Omental fat pad (tissue), 4 donors: ENCODE measurements around the gene IGFBP3. TPM values are rescaled to one million over a fixed set of nuclear protein-coding genes. Genes with fewer than 3 reads are reported as not detected.

Source experiments
- ATAC-seq: fragments of 150-250 bp; one replicate; pipeline ENCODE4 v1.9.1; 2016; ENCODE audit warnings: mild to moderate bottlenecking, moderate library complexity; ENCODE audit not compliant: low FRiP score
- DNase-seq: peaks from one replicate; pipeline ENCODE4 v3.0.0-alpha.2; 2019; ENCODE audit warnings: low spot score
- CTCF ChIP-seq, 3 donors: fragments of 450-650 bp; IDR thresholded peaks; one replicate each; pipeline ENCODE4 v1.5.1; 2016 to 2017; ENCODE audit warnings: antibody characterized with exemption in 3 of 3, mild to moderate bottlenecking in 3 of 3, moderate library complexity in 2 of 3
- total RNA-seq, 4 donors: library from RNA; depleted of rRNA; stranded (reverse); fragments of >200 nt; gene quantifications; one replicate each; pipeline ENCODE4 v1.1.0, GENCODE V29; 2016

IGFBP3 gene
- total RNA-seq, 4 donors from 2014 or later, result 616 to 884 (median 686) TPM

DNA sequence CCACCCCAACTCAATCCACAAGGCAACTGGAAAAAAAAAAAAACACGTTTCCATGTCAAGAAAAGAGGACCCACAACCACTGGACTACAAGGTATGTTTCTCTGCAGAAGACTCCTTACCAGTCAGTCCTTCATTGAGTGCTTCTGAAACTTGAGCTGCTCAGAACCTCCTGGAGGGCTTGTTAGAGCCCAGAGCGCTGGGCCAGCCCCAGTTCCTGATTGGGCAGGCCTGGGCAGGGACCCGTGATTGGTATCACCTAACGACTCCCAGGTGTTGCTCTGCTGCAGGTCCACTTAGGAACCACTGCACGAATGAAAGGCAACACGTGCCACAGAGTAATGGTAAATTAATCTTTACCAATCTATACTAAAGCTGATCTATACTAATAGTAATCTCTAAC lies 47.7 kb downstream of the IGFBP3 start:
- no peak for TF ChIP-seq CTCF (IDR thresholded peaks at IDR 0.05)
- DNase-seq (no peak), ATAC-seq (no peak)

DNA sequence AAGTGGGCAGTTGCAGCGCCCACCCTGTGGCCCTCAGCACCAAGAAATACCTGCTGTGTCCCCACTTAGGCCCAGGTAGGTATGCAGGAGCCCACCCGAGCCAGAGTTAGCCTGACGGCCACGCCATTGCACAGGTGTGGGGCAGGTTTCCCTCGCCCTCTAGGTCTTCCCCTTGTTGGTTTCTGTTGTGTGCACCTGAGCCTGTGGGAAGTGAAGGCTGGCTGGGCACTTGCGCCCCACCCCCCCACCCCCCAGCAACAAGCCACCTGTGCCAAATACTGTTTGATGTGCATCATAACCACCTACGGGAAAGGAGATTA lies 48.1 kb downstream of the IGFBP3 start, which contains the start of gene CCDC201:
TSS of gene CCDC201 (minus strand) at position 48 of the 320 bp plus-strand sequence. CDS start 75 bp downstream, outside the sequence.
- DNase-seq (no peak), ATAC-seq (no peak)
- no peak for TF ChIP-seq CTCF (IDR thresholded peaks at IDR 0.05)

GRCh38 chr7:45872116-45873034 lies 48.7 kb downstream of the IGFBP3 start:
- DNase-seq, result no peak
- no peak for ATAC-seq
- TF ChIP-seq CTCF (IDR thresholded peaks at IDR 0.05), result no peak

DNA sequence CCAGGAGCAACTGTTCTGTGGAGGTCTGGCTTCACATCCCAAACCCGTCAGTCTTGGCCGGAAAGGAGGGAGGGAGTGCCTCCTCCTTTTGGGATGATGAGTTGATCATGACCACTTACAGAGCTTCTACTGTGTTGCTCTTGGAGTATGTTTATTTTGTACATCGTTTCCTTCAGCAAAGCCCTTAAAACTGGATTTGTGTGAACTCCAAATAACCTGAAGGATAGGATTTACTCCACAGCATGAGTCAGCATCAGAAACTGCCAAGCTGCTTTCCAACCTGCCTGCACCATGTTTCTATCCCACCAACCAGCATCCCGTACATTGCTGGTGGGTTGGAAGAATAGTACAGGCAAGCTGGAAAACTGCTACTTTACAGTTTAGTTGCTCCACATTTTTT lies 51.6 kb downstream of the IGFBP3 start:
- TF ChIP-seq CTCF (IDR thresholded peaks at IDR 0.05), result no peak
- no peak for DNase-seq
- no peak for ATAC-seq

DNA sequence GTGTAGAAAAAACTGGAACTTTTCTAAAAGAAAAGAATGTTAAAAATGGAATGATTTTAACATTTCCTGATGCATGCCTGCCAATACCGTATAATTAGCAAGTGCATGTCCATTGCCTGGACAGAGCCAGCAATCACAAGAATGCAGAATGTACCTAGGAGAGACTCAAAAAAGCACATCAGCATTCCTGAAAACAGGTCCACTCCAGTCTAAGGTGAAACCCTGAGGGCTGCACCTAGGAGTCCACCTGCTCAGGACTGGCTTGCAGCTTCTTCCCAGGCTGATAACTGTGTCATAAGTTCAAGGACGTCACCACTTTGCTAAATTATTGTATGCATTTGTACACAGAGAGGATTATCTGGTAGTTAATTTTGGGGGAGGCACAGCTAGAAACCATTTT lies 53.6 kb downstream of the IGFBP3 start:
- no peak for ATAC-seq
- no peak for TF ChIP-seq CTCF (IDR thresholded peaks at IDR 0.05)
- no peak for DNase-seq

DNA sequence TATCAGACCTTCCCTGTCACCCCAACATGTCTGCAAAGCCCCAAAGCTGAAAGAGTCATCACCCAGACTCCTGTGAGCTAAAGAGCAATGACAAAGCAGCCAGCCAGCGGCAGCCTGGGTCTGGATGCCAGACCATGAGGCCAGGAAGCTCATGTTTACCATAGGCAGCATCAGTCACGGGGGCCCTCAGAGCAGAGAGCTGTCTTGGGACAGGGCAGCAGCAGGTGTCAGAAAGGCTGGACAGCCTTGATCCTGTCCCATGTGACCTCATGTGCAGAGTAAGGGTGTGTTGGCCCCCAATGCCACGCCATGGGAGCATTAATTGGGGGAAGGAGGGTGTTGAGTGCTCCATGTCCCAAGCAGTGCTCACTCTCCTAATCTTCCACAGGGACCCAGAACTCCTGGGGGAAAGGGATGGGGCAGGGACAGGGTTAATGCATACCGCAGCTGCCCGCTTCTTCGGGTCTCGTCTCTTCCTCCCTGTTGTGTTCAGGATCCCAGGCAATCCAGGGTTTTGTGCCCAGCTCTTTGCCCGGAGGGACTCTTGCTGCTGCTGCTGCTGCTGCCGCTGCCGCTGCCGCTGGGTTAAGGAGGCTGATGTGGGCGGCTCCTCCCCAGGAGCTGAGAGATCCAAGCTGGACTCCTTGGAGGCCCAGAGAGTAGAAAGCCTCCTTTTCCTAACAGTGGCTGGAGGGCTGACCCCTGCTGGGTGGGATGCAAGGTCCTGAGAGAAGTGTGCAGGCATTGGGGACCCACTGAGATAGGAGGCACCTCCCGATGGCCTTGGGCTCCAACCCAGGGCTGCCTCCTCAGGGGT lies 55.3 kb downstream of the IGFBP3 start:
- DNase-seq, result no peak
- ATAC-seq, result no peak
- TF ChIP-seq CTCF (IDR thresholded peaks at IDR 0.05), result no peak
